HCT116 (cell line): ENCODE measurements around the gene POLE.

ENCODE experiments used
- CTCF ChIP-seq, 3 experiments: fragments of 200-600 bp in 1 of 3; sonication (generic) in 1 of 3; IDR thresholded peaks in 2 of 3; conservative IDR thresholded peaks in 1 of 3; 2 replicates each; pipeline ENCODE4 v1.5.1; 2012 to 2017; ENCODE audit warnings: low read depth in 2 of 3, low read length in 2 of 3, antibody characterized with exemption in 1 of 3, borderline replicate concordance in 1 of 3, control low read depth in 1 of 3, mild to moderate bottlenecking in 1 of 3, mixed read lengths in 1 of 3, mixed run types in 1 of 3, moderate library complexity in 1 of 3; ENCODE audit not compliant: insufficient read depth in 1 of 3
- EGR1 ChIP-seq: IDR thresholded peaks from 2 replicates; pipeline ENCODE4 v1.6.1; 2012; ENCODE audit warnings: low read depth
- EZH2phosphoT487 ChIP-seq: fragments of 200-600 bp; IDR thresholded peaks from 2 replicates; pipeline ENCODE4 v1.6.1; 2018; ENCODE audit warnings: antibody characterized with exemption, borderline replicate concordance
- POLR2A ChIP-seq: IDR thresholded peaks from 2 replicates; pipeline ENCODE4 v1.7.0; 2011; ENCODE audit warnings: borderline replicate concordance; ENCODE audit not compliant: insufficient read depth, insufficient read length; ENCODE audit errors: extremely low read depth
- POLR2AphosphoS5 ChIP-seq: IDR thresholded peaks from 2 replicates; pipeline ENCODE4 v1.6.1; 2011; ENCODE audit warnings: mild to moderate bottlenecking, low read depth, low read length, moderate library complexity
- RAD21 ChIP-seq: IDR thresholded peaks from 2 replicates; pipeline ENCODE4 v1.6.1; 2012; ENCODE audit warnings: low read depth, mild to moderate bottlenecking
- TCF7L2 ChIP-seq: IDR thresholded peaks from 2 replicates; pipeline ENCODE4 v1.7.0; 2011; ENCODE audit warnings: borderline replicate concordance, inconsistent platforms; ENCODE audit not compliant: insufficient read depth, insufficient read length; ENCODE audit errors: extremely low read depth
- ZBTB33 ChIP-seq: IDR thresholded peaks from 2 replicates; pipeline ENCODE4 v1.6.1; 2011; ENCODE audit warnings: mild to moderate bottlenecking, low read length, moderate library complexity; ENCODE audit not compliant: insufficient replicate concordance; ENCODE audit errors: extremely low read depth
- TF ChIP-seq, protein P1 (sequence below): IDR thresholded peaks from 2 replicates; pipeline ENCODE4 v1.6.1; 2012; ENCODE audit warnings: low read depth

GRCh38 chr12:132588821-132589669 is 98.1 kb downstream of the POLE start:
- TF ChIP-seq EGR1 = no peak
- TF ChIP-seq, protein P1, sequence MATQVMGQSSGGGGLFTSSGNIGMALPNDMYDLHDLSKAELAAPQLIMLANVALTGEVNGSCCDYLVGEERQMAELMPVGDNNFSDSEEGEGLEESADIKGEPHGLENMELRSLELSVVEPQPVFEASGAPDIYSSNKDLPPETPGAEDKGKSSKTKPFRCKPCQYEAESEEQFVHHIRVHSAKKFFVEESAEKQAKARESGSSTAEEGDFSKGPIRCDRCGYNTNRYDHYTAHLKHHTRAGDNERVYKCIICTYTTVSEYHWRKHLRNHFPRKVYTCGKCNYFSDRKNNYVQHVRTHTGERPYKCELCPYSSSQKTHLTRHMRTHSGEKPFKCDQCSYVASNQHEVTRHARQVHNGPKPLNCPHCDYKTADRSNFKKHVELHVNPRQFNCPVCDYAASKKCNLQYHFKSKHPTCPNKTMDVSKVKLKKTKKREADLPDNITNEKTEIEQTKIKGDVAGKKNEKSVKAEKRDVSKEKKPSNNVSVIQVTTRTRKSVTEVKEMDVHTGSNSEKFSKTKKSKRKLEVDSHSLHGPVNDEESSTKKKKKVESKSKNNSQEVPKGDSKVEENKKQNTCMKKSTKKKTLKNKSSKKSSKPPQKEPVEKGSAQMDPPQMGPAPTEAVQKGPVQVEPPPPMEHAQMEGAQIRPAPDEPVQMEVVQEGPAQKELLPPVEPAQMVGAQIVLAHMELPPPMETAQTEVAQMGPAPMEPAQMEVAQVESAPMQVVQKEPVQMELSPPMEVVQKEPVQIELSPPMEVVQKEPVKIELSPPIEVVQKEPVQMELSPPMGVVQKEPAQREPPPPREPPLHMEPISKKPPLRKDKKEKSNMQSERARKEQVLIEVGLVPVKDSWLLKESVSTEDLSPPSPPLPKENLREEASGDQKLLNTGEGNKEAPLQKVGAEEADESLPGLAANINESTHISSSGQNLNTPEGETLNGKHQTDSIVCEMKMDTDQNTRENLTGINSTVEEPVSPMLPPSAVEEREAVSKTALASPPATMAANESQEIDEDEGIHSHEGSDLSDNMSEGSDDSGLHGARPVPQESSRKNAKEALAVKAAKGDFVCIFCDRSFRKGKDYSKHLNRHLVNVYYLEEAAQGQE = no peak
- no peak for TF ChIP-seq CTCF (IDR thresholded peaks at IDR 0.05 in 2 of 3, conservative IDR thresholded peaks at IDR 0.05 in 1 of 3; ENCODE audit: borderline replicate concordance in 1 of 3, insufficient read depth in 1 of 3, low read depth in 2 of 3, low read length in 2 of 3)
- no peak for TF ChIP-seq POLR2A
- no peak for TF ChIP-seq TCF7L2
- no peak for TF ChIP-seq EZH2phosphoT487
- TF ChIP-seq RAD21 = no peak
- no peak for TF ChIP-seq POLR2AphosphoS5
- no peak for TF ChIP-seq ZBTB33
